Liver (tissue), 3 donors: Measurements from ENCODE around the gene BAG3.

Source experiments
- JUND ChIP-seq, 2 donors: IDR thresholded peaks; 2 replicates each; pipeline ENCODE4 v1.6.1; 2016; ENCODE audit warnings: antibody characterized with exemption in 2 of 2
- MAX ChIP-seq: IDR thresholded peaks from 2 replicates; pipeline ENCODE4 v1.6.1; 2016; ENCODE audit warnings: antibody characterized with exemption
- RAD21 ChIP-seq, 2 donors: IDR thresholded peaks; 2 replicates each; pipeline ENCODE4 v1.6.1; 2016; ENCODE audit warnings: antibody characterized with exemption in 2 of 2, mild to moderate bottlenecking in 2 of 2
- RXRA ChIP-seq, 2 donors: IDR thresholded peaks; 2 replicates each; pipeline ENCODE4 v1.6.1; 2017 to 2018; ENCODE audit warnings: antibody characterized with exemption in 2 of 2, mild to moderate bottlenecking in 1 of 2
- YY1 ChIP-seq: IDR thresholded peaks from 2 replicates; pipeline ENCODE4 v1.6.1; 2016; ENCODE audit warnings: antibody characterized with exemption, mild to moderate bottlenecking
- TF ChIP-seq, protein P1 (sequence below): fragments of 150-350 bp; IDR thresholded peaks from 2 replicates; pipeline ENCODE4 v1.5.1; 2017; ENCODE audit warnings: improper control_type of control experiment, low read depth, low read length; ENCODE audit not compliant: missing input control
- donor health status: healthy.
- donor health status: healthy.

DNA sequence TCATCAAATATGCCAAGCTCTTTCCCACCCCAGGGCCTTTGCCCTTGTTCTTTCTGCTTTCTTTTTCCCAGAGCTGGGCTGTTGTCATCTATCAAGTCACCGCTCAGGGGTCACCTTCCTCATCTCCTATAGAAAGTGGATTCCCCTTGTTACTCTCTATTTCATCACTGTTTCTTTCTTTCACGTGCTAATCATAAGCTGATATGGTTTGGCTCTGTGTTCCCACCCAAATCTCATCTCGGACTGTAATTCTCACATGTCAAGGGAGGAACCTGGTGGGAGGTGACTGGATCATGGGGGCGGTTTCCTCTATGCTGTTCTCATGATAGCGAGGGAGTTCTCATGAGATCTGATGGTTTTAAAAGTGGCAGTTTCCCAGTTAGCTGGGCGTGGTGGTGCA is 37.4 kb upstream of the BAG3 start:
- TF ChIP-seq, protein P1, sequence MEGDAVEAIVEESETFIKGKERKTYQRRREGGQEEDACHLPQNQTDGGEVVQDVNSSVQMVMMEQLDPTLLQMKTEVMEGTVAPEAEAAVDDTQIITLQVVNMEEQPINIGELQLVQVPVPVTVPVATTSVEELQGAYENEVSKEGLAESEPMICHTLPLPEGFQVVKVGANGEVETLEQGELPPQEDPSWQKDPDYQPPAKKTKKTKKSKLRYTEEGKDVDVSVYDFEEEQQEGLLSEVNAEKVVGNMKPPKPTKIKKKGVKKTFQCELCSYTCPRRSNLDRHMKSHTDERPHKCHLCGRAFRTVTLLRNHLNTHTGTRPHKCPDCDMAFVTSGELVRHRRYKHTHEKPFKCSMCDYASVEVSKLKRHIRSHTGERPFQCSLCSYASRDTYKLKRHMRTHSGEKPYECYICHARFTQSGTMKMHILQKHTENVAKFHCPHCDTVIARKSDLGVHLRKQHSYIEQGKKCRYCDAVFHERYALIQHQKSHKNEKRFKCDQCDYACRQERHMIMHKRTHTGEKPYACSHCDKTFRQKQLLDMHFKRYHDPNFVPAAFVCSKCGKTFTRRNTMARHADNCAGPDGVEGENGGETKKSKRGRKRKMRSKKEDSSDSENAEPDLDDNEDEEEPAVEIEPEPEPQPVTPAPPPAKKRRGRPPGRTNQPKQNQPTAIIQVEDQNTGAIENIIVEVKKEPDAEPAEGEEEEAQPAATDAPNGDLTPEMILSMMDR = no peak
- TF ChIP-seq YY1 = no peak
- no peak for TF ChIP-seq MAX
- TF ChIP-seq RAD21 (IDR thresholded peaks at IDR 0.05) = no peak
- TF ChIP-seq RXRA (IDR thresholded peaks at IDR 0.05) = no peak
- no peak for TF ChIP-seq JUND (IDR thresholded peaks at IDR 0.05)
